ENCODE data around the gene CFAP299.

Gene CFAP299

GRCh38 chr4:80873571-80873970, 538.0 kb downstream of the CFAP299 start:
- DNase-seq = no peak

- no peak for DNase-seq
These were observed 539.4 kb downstream of the CFAP299 start for GRCh38 chr4:80874979-80875378.

GRCh38 chr4:80875642-80876041, 540.1 kb downstream of the CFAP299 start:
- DNase-seq = no peak

- DNase-seq = no peak
These were observed 541.3 kb downstream of the CFAP299 start for GRCh38 chr4:80876810-80877209.

GRCh38 chr4:80878218-80878617, 542.7 kb downstream of the CFAP299 start:
- no peak for DNase-seq

- no peak for DNase-seq
These were observed 562.2 kb downstream of the CFAP299 start for GRCh38 chr4:80897537-80898303.

- DNase-seq = no peak
These were observed 565.4 kb downstream of the CFAP299 start for GRCh38 chr4:80900908-80901307.

- no peak for DNase-seq
These were observed 567.5 kb downstream of the CFAP299 start for GRCh38 chr4:80903020-80903419.

GRCh38 chr4:80909938-80910337, 574.4 kb downstream of the CFAP299 start:
- no peak for DNase-seq

GRCh38 chr4:80911458-80911857, 575.9 kb downstream of the CFAP299 start:
- no peak for DNase-seq

GRCh38 chr4:80912350-80912749, 576.8 kb downstream of the CFAP299 start:
- DNase-seq = no peak

GRCh38 chr4:80913381-80913780, 577.9 kb downstream of the CFAP299 start:
- DNase-seq = no peak

- no peak for DNase-seq
These were observed 581.2 kb downstream of the CFAP299 start for GRCh38 chr4:80916770-80917169.

- no peak for DNase-seq
These were observed 582.5 kb downstream of the CFAP299 start for GRCh38 chr4:80918004-80918403.

- DNase-seq = no peak
These were observed 585.9 kb downstream of the CFAP299 start for GRCh38 chr4:80921441-80921840.

- no peak for DNase-seq
These were observed 587.4 kb downstream of the CFAP299 start for GRCh38 chr4:80922941-80923340.

GRCh38 chr4:80925293-80925692, 589.8 kb downstream of the CFAP299 start:
- no peak for DNase-seq

GRCh38 chr4:80926446-80926845, 590.9 kb downstream of the CFAP299 start:
- no peak for DNase-seq

- no peak for DNase-seq
These were observed 591.4 kb downstream of the CFAP299 start for GRCh38 chr4:80926891-80927290.

- no peak for DNase-seq
These were observed 591.9 kb downstream of the CFAP299 start for GRCh38 chr4:80927420-80927819.

- DNase-seq = no peak
These were observed 596.1 kb downstream of the CFAP299 start for GRCh38 chr4:80931631-80932081.

- no peak for DNase-seq
These were observed 612.6 kb downstream of the CFAP299 start for GRCh38 chr4:80948141-80948540.

GRCh38 chr4:80948995-80949394, 613.5 kb downstream of the CFAP299 start:
- DNase-seq = no peak

GRCh38 chr4:80956421-80956820, 620.9 kb downstream of the CFAP299 start:
- no peak for DNase-seq

GRCh38 chr4:80963051-80963450, 627.5 kb downstream of the CFAP299 start:
- DNase-seq = no peak

Data from SW 1271 (cell line).